ENCODE results near the gene ANXA5. TPM values are rescaled to one million over a fixed set of nuclear protein-coding genes. Genes with fewer than 3 reads are reported as not detected.
"Not testable (repeated sequence)": the region's sequence is repeated elsewhere in the genome, so short reads cannot be mapped to it uniquely, and the experiment has no call there.

Gene ANXA5
- total RNA-seq (2014; rRNA removed; shearing (Covaris generic); ENCODE audit: low replicate concordance), result 781 and 895 TPM in 2 replicates

DNA sequence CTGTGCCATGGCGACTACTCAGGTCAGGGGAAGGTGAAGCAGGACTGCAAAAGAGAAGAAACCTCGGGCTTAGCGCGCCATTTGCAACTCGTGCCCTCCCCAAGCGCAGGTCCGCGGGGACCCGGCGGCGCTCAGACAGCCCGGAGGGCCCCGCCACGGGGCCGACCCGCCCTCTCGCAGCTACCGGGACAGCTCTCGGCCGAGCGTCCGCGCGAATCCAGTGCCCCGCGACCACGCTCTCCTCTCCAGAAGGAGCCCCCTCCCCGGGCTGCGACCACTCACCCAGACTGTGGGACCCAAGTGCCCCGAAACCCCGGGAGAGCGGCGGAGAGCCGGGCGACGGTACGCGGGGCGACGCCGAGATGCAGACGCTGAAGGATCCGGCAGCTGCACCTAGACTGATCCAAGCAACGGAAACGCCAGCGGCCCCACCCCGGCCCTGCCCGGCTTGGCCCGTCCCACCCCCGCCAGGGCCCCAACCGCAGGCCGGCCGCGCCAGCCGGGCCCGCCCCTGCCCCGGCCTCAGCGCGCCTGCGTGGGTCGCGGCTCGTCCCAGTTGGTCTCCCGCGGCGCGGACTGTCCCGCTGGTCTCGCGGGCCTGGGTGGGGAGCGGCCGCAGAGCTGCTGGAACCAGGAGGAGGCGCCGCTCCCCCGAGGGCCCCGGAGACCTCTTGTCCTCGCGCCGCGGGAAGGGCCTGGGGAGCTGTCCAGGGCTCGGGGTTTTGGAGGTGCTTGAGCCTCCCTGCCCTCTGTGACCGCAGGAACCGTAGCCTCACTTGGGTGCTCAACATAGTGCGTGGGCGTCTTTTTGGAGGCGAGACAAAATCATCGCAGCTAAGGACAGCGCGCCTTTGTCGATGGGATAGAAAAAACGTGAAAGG lies at the start of gene ANXA5:
ANXA5 (minus strand) TSS at position 400 of the 881 bp plus-strand sequence; CDS start at position 9, 391 bp downstream.
- peak; percentile 94 for DNase-seq

DNA sequence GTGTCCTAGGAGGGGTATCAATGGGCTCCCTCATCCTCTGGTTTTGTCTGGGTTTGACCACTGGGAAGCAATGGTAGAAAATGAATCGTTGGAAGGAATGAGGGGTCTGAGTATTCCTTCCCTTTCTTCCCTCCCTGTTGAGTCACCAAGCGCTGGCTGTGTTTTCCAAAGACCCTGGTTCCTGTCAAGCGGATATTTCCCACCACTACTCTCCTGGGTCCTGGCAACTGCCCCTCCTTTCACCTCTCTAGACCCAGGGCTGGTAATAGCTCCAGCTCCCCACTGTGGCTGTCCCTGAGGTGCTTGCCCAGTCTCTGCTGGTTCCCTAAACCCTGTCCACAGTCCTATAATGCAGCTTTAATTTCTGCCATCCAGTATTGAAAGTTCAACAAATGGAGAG lies 46.0 kb upstream of the ANXA5 start:
- no peaks in the 10 kb centered on the region for H3K27me3 ChIP-seq
- DNase-seq, result no peak
- no peaks in the 10 kb centered on the region for H3K36me3 ChIP-seq
- H3K9me3 ChIP-seq, result no peaks in the 10 kb centered on the region
- no peak overlapping the region for H3K4me3 ChIP-seq

More for the DNA sequence above, at the start of gene ANXA5:
- Histone ChIP-seq H3K27me3 (no peaks in the 10 kb centered on the region), H3K4me3 (peak within 1 kb of the TSS; percentile 99), H3K9me3 (no peaks in the 10 kb centered on the region), H3K36me3 (peaks cover 40% of the 10 kb centered on the region)

GRCh38 chr4:121741751-121742150 lies 45.0 kb upstream of the ANXA5 start:
- no peaks in the 10 kb centered on the region for H3K9me3 ChIP-seq
- no peak for DNase-seq
- no peaks in the 10 kb centered on the region for H3K36me3 ChIP-seq
- no peaks in the 10 kb centered on the region for H3K27me3 ChIP-seq
- H3K4me3 ChIP-seq, result no peak overlapping the region

GRCh38 chr4:121740796-121741409 lies 44.1 kb upstream of the ANXA5 start:
- H3K27me3 ChIP-seq, result no peaks in the 10 kb centered on the region
- no peak overlapping the region for H3K4me3 ChIP-seq
- DNase-seq, result no peak
- no peaks in the 10 kb centered on the region for H3K9me3 ChIP-seq
- H3K36me3 ChIP-seq, result no peaks in the 10 kb centered on the region

DNA sequence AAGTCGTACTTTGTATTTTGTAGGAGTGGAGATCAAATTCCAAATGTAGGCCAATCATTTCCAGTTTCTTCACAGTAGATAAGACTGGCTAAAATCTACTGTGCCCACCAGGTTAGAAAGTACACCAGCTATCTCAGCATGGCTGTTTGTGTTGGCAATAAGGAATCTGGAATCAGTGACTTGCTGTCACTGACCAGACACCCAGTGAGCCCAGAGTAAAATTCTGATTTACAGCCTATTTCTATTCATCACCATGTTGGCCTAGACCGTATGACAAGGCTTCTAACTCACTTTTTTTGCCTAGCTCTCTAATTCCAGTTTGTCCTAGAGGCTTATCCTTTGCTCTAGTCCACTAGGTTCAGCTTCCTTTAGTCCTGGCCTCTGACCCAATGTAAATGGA lies 42.8 kb upstream of the ANXA5 start:
- H3K4me3 ChIP-seq, result no peak overlapping the region
- no peaks in the 10 kb centered on the region for H3K36me3 ChIP-seq
- no peaks in the 10 kb centered on the region for H3K27me3 ChIP-seq
- DNase-seq, result no peak
- no peaks in the 10 kb centered on the region for H3K9me3 ChIP-seq

- Histone ChIP-seq H3K27me3 (no peaks in the 10 kb centered on the region), H3K4me3 (no peak overlapping the region), H3K9me3 (no peaks in the 10 kb centered on the region), H3K36me3 (no peaks in the 10 kb centered on the region)
- DNase-seq, result no peak
These were observed 42.2 kb upstream of the ANXA5 start for GRCh38 chr4:121738780-121739535.

DNA sequence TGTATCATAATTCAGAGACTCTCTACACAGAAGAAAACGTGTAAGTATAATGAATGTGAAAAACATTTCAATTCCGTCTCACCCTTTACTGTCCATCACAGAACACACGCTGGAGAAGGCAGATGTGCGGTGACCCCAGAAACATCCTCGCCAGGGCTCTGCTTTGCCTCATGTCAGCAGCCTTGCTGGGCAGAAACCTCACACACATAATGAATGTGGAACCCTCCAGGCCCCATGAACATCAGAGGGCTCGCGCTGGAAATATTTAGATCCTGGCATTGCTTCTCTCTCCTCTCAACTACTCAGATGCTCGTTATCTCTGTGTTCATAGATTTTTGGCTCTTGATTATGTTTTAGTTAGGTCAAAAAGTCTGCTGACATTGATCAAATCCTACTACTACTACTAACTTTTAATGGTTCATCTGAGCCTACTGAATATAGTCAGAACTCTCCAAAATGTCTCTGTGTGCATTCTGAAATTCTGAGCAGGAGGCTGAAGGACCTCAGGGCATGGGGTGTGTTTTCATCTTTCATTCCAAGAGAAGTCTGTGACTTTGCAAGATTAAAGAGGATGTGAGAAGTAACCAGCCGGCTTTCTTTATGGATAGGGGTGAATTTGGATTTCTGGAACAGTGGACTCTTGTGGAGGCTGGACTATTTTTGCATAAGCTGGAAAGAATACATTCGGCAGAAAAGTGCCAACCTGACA lies 41.2 kb upstream of the ANXA5 start:
- DNase-seq, result no peak

GRCh38 chr4:121736735-121737351 lies 40.1 kb upstream of the ANXA5 start:
- no peak for DNase-seq
- Histone ChIP-seq H3K9me3 (no peaks in the 10 kb centered on the region), H3K36me3 (no peaks in the 10 kb centered on the region), H3K27me3 (no peaks in the 10 kb centered on the region), H3K4me3 (no peak overlapping the region)

More for the DNA sequence above, 41.2 kb upstream of the ANXA5 start:
- Histone ChIP-seq H3K9me3 (no peaks in the 10 kb centered on the region), H3K27me3 (no peaks in the 10 kb centered on the region), H3K36me3 (no peaks in the 10 kb centered on the region), H3K4me3 (no peak overlapping the region)

GRCh38 chr4:121734571-121734970 lies 37.8 kb upstream of the ANXA5 start:
- DNase-seq, result no peak
- H3K36me3 ChIP-seq, result no peaks in the 10 kb centered on the region
- H3K9me3 ChIP-seq, result peaks cover 2% of the 10 kb centered on the region; the same call in 1 of the 2 replicates
- H3K27me3 ChIP-seq, result no peaks in the 10 kb centered on the region
- no peak overlapping the region for H3K4me3 ChIP-seq

DNA sequence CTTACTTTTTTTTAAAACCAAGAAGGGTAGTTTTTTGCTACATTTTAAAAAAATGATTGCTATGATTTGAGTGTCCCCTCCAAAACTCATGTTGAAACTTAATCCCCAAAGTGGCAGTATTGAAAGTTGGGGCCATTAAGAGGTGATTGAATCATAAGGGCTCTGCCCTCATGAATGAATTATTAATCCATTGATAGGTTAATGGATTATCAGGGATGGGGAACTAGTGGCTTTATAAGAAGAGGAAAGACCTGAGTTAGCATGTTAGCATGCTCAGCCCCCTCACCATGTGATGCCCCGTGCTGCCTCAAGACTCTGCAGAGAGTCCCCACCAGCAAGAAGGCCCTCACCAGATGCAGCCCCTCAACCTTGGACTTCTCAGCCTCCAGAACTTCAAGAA lies 37.2 kb upstream of the ANXA5 start:
- H3K9me3 ChIP-seq, result peaks cover 2% of the 10 kb centered on the region; the same call in 1 of the 2 replicates
- H3K36me3 ChIP-seq, result no peaks in the 10 kb centered on the region
- no peaks in the 10 kb centered on the region for H3K27me3 ChIP-seq
- no peak overlapping the region for H3K4me3 ChIP-seq
- no peak for DNase-seq

GRCh38 chr4:121729753-121730152 lies 33.0 kb upstream of the ANXA5 start:
- H3K27me3 ChIP-seq, DNase-seq, H3K36me3 ChIP-seq, H3K4me3 ChIP-seq, H3K9me3 ChIP-seq: not testable (repeated sequence)

DNA sequence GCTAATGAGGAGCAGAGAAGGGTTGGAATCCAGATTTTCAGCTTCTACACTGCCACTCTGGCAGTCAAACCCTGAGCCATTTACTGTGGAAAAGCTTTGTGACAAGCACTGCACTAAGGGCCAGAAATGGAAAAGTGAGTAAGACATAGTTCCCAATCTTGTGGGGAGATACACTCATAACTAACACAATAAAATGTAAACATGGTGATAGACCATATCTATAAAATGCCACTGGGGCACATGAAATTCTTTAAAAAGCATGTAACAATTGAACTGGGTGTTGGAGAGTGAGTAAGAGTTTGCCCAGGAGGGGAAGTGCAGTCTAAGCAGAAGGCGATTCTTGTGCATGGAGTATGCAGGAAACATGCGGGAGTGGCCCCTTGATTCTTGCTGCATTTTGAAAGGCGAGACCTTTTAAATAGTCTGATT lies 32.0 kb upstream of the ANXA5 start:
- Histone ChIP-seq H3K4me3 (no peak overlapping the region), H3K27me3 (no peaks in the 10 kb centered on the region), H3K36me3 (no peaks in the 10 kb centered on the region), H3K9me3 (peaks cover 2% of the 10 kb centered on the region; the same call in 1 of the 2 replicates)
- DNase-seq, result peak; percentile 71

DNA sequence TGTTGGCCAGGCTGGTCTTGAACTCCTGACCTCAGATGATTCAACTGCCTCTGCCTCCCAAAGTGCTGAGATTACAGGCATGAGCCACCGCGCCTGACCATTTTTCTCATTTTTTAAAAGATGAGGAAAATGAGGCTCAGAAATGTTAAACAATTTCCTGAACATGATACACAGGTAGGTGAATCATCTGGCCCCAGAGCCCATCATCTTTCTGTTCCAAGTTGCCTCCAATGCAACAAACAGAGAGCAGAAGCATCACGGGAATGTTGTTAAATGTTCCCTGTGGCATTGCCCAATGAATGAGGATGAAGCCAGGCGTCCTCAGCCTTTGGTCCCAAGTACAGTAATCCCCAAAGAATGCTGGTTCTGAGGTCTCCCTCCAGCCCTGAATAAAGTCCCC lies 31.3 kb upstream of the ANXA5 start:
- Histone ChIP-seq H3K9me3 (peaks cover 2% of the 10 kb centered on the region; the same call in 1 of the 2 replicates), H3K27me3 (no peaks in the 10 kb centered on the region), H3K36me3 (no peaks in the 10 kb centered on the region), H3K4me3 (no peak overlapping the region)
- peak; percentile 88 for DNase-seq

- Histone ChIP-seq H3K36me3 (no peaks in the 10 kb centered on the region), H3K4me3 (no peak overlapping the region), H3K9me3 (peaks cover 2% of the 10 kb centered on the region; the same call in 1 of the 2 replicates), H3K27me3 (no peaks in the 10 kb centered on the region)
- DNase-seq, result no peak
These were observed 30.0 kb upstream of the ANXA5 start for GRCh38 chr4:121726642-121727268.

- no peaks in the 10 kb centered on the region for H3K36me3 ChIP-seq
- DNase-seq, result no peak
- no peak overlapping the region for H3K4me3 ChIP-seq
- H3K27me3 ChIP-seq, result no peaks in the 10 kb centered on the region
- no peaks in the 10 kb centered on the region for H3K9me3 ChIP-seq
These were observed 27.9 kb upstream of the ANXA5 start for GRCh38 chr4:121724671-121725070.

DNA sequence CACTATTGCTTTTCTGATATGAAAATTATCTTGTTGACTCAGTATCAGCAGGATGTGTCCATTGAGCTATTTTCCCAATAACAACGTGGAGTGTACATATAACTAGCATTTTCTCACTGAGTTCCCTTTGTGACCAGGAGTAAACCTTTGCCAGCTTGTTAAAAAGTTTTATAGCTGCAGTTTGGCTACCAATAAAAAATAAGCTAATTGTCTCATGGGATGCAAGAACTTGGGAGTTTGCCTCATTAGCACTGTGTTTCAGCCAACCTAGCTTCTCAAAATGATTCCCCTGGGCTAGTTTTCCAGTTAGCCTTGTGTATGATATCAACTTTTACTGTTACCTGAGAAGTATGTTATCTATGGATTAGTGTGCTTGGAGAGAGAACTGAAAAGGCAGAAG lies 24.9 kb upstream of the ANXA5 start:
- Histone ChIP-seq H3K36me3 (no peaks in the 10 kb centered on the region), H3K27me3 (no peaks in the 10 kb centered on the region), H3K9me3 (no peaks in the 10 kb centered on the region), H3K4me3 (no peak overlapping the region)
- DNase-seq, result no peak

All from MG63 (cell line).